ENCODE data around the gene TANC1. TPM values are rescaled to one million over a fixed set of nuclear protein-coding genes. Genes with fewer than 3 reads are reported as not detected.

TANC1 gene
- polyA plus RNA-seq, 1 donor (not counting 4 experiments of a cell fraction or from before 2014, with no cell fraction given): 33.5 TPM

DNA sequence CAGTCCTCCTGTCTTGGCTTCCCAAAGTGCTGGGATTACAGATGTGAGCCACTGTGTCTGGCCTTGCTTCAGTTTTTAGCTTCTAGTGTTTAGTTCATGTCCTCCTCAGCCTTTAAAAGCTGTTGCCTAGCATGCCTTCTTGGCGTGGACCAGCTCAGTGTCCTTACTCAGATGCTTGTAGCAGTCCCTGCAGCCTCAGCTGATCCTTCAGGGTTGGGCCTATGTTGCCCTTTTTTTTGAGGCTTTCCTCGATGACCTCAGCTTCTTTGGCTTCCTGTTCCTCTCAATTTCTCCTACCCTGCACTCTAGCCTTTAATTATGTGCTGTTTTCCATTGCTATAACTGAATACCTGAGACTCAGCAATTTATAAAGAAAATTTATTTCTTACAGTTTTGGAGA, 57.7 kb downstream of the TANC1 start:
- no peak overlapping the region for H3K27ac ChIP-seq (ENCODE audit: control insufficient read depth, insufficient read depth, low read length)
- DNase-seq (ENCODE audit: low read depth, low spot score) (no peak), FAIRE-seq (no peak)
- H3K4me2 ChIP-seq (ENCODE audit: control insufficient read depth, extremely low read depth, insufficient read depth, low read depth, low read length): no peak overlapping the region
- no peak overlapping the region for H3K4me3 ChIP-seq (ENCODE audit: control insufficient read depth in 2 of 3, extremely low read depth in 1 of 3, insufficient read depth in 2 of 3, low read depth in 1 of 3, low read length in 3 of 3)
- H3K79me2 ChIP-seq (ENCODE audit: control insufficient read depth, insufficient read depth, low read length): peaks cover 83% of the 10 kb centered on the region
- no peak overlapping the region for H2AFZ ChIP-seq (ENCODE audit: control insufficient read depth, low read length)
- H3K9me1 ChIP-seq (ENCODE audit: control insufficient read depth, extremely low read depth, insufficient read depth, low read length): peaks cover 5% of the 10 kb centered on the region
- H3K4me1 ChIP-seq (ENCODE audit: control insufficient read depth, extremely low read depth, insufficient read depth, low read length): peaks cover 24% of the 10 kb centered on the region
- dilution Hi-C loops (cut with MboI; ENCODE audit: extremely low pct_ligation_motif_present, low sequenced_read_pairs): no loop called here
- H3K27me3 ChIP-seq (ENCODE audit: control insufficient read depth, extremely low read depth, insufficient read depth, low read length): no peaks in the 10 kb centered on the region
- no peaks in the 10 kb centered on the region for H3K36me3 ChIP-seq (ENCODE audit: control insufficient read depth in 2 of 2, extremely low read depth in 1 of 2, insufficient read depth in 2 of 2, low read length in 2 of 2)
- H3K9me3 ChIP-seq (ENCODE audit: control insufficient read depth, low read depth, low read length): no peaks in the 10 kb centered on the region
- H4K20me1 ChIP-seq (ENCODE audit: control insufficient read depth, extremely low read depth, insufficient read depth, low read length): peaks cover 7% of the 10 kb centered on the region
- no peak overlapping the region for H3K9ac ChIP-seq (ENCODE audit: control insufficient read depth, extremely low read depth, insufficient read depth, low read length)
- TF ChIP-seq, protein P1, sequence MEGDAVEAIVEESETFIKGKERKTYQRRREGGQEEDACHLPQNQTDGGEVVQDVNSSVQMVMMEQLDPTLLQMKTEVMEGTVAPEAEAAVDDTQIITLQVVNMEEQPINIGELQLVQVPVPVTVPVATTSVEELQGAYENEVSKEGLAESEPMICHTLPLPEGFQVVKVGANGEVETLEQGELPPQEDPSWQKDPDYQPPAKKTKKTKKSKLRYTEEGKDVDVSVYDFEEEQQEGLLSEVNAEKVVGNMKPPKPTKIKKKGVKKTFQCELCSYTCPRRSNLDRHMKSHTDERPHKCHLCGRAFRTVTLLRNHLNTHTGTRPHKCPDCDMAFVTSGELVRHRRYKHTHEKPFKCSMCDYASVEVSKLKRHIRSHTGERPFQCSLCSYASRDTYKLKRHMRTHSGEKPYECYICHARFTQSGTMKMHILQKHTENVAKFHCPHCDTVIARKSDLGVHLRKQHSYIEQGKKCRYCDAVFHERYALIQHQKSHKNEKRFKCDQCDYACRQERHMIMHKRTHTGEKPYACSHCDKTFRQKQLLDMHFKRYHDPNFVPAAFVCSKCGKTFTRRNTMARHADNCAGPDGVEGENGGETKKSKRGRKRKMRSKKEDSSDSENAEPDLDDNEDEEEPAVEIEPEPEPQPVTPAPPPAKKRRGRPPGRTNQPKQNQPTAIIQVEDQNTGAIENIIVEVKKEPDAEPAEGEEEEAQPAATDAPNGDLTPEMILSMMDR (optimal IDR thresholded peaks at IDR 0.05 in 1 of 3, IDR thresholded peaks at IDR 0.05 in 1 of 3, conservative IDR thresholded peaks at IDR 0.05 in 1 of 3; ENCODE audit: extremely low read depth in 1 of 3, insufficient read depth in 2 of 3, low read length in 3 of 3): no peak
- no peak for TF ChIP-seq EZH2 (IDR thresholded peaks at IDR 0.05; ENCODE audit: low read length)

DNA sequence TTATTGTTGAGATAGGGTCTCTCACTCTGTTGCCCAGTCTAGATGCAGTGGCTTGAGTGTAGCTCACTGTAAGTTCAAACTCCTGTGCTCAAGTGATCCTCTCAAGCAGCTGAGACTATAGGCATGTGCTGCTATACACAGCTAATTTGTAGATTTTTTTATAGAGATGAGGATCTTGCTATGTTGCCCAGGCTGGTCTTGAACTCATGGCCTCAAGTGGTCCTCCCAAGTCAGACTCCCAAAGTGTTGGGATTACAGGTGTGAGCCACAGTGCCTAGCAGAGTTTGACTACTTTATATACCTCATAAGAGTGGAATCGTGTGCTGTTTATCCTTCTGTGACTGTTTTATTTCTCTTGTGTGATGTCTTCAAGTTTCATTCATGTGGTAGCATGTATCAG, 60.3 kb downstream of the TANC1 start:
- no peak for DNase-seq (ENCODE audit: low read depth, low spot score)
- Histone ChIP-seq H3K9ac (ENCODE audit: control insufficient read depth, extremely low read depth, insufficient read depth, low read length) (no peak overlapping the region), H2AFZ (ENCODE audit: control insufficient read depth, low read length) (no peak overlapping the region), H3K4me1 (ENCODE audit: control insufficient read depth, extremely low read depth, insufficient read depth, low read length) (peaks cover 30% of the 10 kb centered on the region), H3K27ac (ENCODE audit: control insufficient read depth, insufficient read depth, low read length) (no peak overlapping the region), H3K9me3 (ENCODE audit: control insufficient read depth, low read depth, low read length) (no peaks in the 10 kb centered on the region), H3K4me2 (ENCODE audit: control insufficient read depth, extremely low read depth, insufficient read depth, low read depth, low read length) (no peak overlapping the region), H3K4me3 (ENCODE audit: control insufficient read depth in 2 of 3, extremely low read depth in 1 of 3, insufficient read depth in 2 of 3, low read depth in 1 of 3, low read length in 3 of 3) (no peak overlapping the region), H3K9me1 (ENCODE audit: control insufficient read depth, extremely low read depth, insufficient read depth, low read length) (peaks cover 7% of the 10 kb centered on the region), H3K79me2 (ENCODE audit: control insufficient read depth, insufficient read depth, low read length) (peaks cover 88% of the 10 kb centered on the region), H4K20me1 (ENCODE audit: control insufficient read depth, extremely low read depth, insufficient read depth, low read length) (peaks cover 9% of the 10 kb centered on the region), H3K27me3 (ENCODE audit: control insufficient read depth, extremely low read depth, insufficient read depth, low read length) (no peaks in the 10 kb centered on the region), H3K36me3 (ENCODE audit: control insufficient read depth in 2 of 2, extremely low read depth in 1 of 2, insufficient read depth in 2 of 2, low read length in 2 of 2) (peaks cover 0 to 4% of the 10 kb centered on the region in 2 experiments)
- dilution Hi-C loops (cut with MboI; ENCODE audit: extremely low pct_ligation_motif_present, low sequenced_read_pairs): no loop called here
- TF ChIP-seq EZH2 (IDR thresholded peaks at IDR 0.05; ENCODE audit: low read length): no peak
- FAIRE-seq: no peak

DNA sequence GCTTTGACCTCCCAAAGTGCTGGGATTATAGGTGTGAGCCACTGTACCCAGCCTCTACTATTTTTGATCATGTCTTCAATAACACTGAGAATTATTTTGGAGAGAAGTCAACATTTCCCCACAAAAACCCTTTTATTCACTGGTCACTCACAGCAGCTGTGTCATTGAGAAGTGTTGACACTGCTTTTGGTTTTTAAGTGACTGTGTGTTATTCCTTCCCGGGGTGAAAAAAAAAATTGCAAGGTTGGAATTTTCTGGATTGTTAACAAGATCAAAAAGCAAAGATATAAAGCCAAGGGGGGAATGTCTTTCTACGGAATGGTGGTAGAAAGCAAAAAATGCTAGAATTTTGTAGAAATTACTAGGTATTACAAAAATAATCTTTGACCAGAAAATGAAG, 61.5 kb downstream of the TANC1 start:
- Histone ChIP-seq H3K9me3 (ENCODE audit: control insufficient read depth, low read depth, low read length) (no peaks in the 10 kb centered on the region), H3K4me2 (ENCODE audit: control insufficient read depth, extremely low read depth, insufficient read depth, low read depth, low read length) (no peak overlapping the region), H3K27me3 (ENCODE audit: control insufficient read depth, extremely low read depth, insufficient read depth, low read length) (no peaks in the 10 kb centered on the region), H2AFZ (ENCODE audit: control insufficient read depth, low read length) (no peak overlapping the region), H3K79me2 (ENCODE audit: control insufficient read depth, insufficient read depth, low read length) (peaks cover 91% of the 10 kb centered on the region), H3K36me3 (ENCODE audit: control insufficient read depth in 2 of 2, extremely low read depth in 1 of 2, insufficient read depth in 2 of 2, low read length in 2 of 2) (peaks cover 1 to 13% of the 10 kb centered on the region in 2 experiments), H4K20me1 (ENCODE audit: control insufficient read depth, extremely low read depth, insufficient read depth, low read length) (peaks cover 9% of the 10 kb centered on the region), H3K4me1 (ENCODE audit: control insufficient read depth, extremely low read depth, insufficient read depth, low read length) (peaks cover 30% of the 10 kb centered on the region), H3K9ac (ENCODE audit: control insufficient read depth, extremely low read depth, insufficient read depth, low read length) (no peak overlapping the region), H3K9me1 (ENCODE audit: control insufficient read depth, extremely low read depth, insufficient read depth, low read length) (peaks cover 7% of the 10 kb centered on the region), H3K4me3 (ENCODE audit: control insufficient read depth in 2 of 3, extremely low read depth in 1 of 3, insufficient read depth in 2 of 3, low read depth in 1 of 3, low read length in 3 of 3) (no peak overlapping the region), H3K27ac (ENCODE audit: control insufficient read depth, insufficient read depth, low read length) (no peak overlapping the region)
- dilution Hi-C loops (cut with MboI; ENCODE audit: extremely low pct_ligation_motif_present, low sequenced_read_pairs): no loop called here
- FAIRE-seq (no peak), DNase-seq (ENCODE audit: low read depth, low spot score) (no peak)
- TF ChIP-seq, protein P1 (optimal IDR thresholded peaks at IDR 0.05 in 1 of 3, IDR thresholded peaks at IDR 0.05 in 1 of 3, conservative IDR thresholded peaks at IDR 0.05 in 1 of 3; ENCODE audit: extremely low read depth in 1 of 3, insufficient read depth in 2 of 3, low read length in 3 of 3): no peak
- no peak for TF ChIP-seq EZH2 (IDR thresholded peaks at IDR 0.05; ENCODE audit: low read length)
